Kidney (tissue), 14 donors: ENCODE data around the gene SCGB3A1. TPM values are rescaled to one million over a fixed set of nuclear protein-coding genes. Genes with fewer than 3 reads are reported as not detected.

Source experiments
- DNase-seq, 5 donors: peaks; one replicate each; pipeline ENCODE4 v3.0.0-alpha.2; 2013 to 2020
- FAIRE-seq: peaks from 2 replicates; lab custom pipeline; 2012; peaks lifted over from hg19 to GRCh38; lab: Jason Lieb, UNC
- H3K27ac ChIP-seq, 2 donors: one replicate each; pipeline ENCODE4 v1.7.0; 2013; ENCODE audit warnings: low read depth in 2 of 2, low read length in 2 of 2, inconsistent platforms in 1 of 2
- H3K27me3 ChIP-seq: one replicate; pipeline ENCODE4 v1.7.1; 2013; ENCODE audit warnings: low read length, inconsistent platforms; ENCODE audit not compliant: control insufficient read depth, insufficient read depth
- H3K36me3 ChIP-seq, 3 donors: one replicate each; pipeline versions ENCODE4 v1.7.0 to v1.7.1; 2013; ENCODE audit warnings: low read length in 3 of 3, control low read depth in 1 of 3, inconsistent platforms in 1 of 3; ENCODE audit not compliant: insufficient read depth in 3 of 3, control insufficient read depth in 2 of 3
- H3K4me1 ChIP-seq, 3 donors: one replicate each; pipeline versions ENCODE4 v1.7.0 to v1.7.1; 2013; ENCODE audit warnings: low read length in 3 of 3, inconsistent platforms in 1 of 3, low read depth in 1 of 3; ENCODE audit not compliant: control insufficient read depth in 2 of 3, insufficient read depth in 2 of 3
- H3K4me3 ChIP-seq, 3 donors: one replicate each; pipeline versions ENCODE4 v1.7.0 to v1.8.1; 2013; ENCODE audit warnings: low read length in 3 of 3, control low read depth in 1 of 3, inconsistent platforms in 1 of 3
- H3K9ac ChIP-seq, 3 donors: one replicate each; pipeline versions ENCODE4 v1.7.0 to v1.7.1; 2013; ENCODE audit warnings: low read length in 3 of 3, control low read depth in 1 of 3, inconsistent platforms in 1 of 3
- H3K9me3 ChIP-seq, 3 donors: one replicate each; pipeline versions ENCODE4 v1.7.0 to v1.7.1; 2013; ENCODE audit warnings: low read length in 3 of 3, control low read depth in 1 of 3, inconsistent platforms in 1 of 3; ENCODE audit not compliant: control insufficient read depth in 2 of 3, insufficient read depth in 1 of 3
- intact Hi-C: fragments of 100-400 bp; cut with DNase I; formaldehyde crosslinking; loops from one replicate; pipeline ENCODE4 v1.11.1; 2022
- polyA plus RNA-seq: library from polyadenylated mRNA; stranded (reverse); fragments of 350-450 nt; fragmentation: Illumina TruSeq; extraction: RNeasy Lipid Tissue Mini Kit (QIAGEN cat#74804); gene quantifications from one replicate; pipeline ENCODE4 v1.2.3, GENCODE V29; 2014; ENCODE audit warnings: low read depth, low replicate concordance; ENCODE audit not compliant: insufficient read depth
- total RNA-seq: library from RNA; stranded (reverse); fragmentation: NEBNext Ultra II Directional; extraction: Animal tissue kit (Norgen Biotek cat#: 25700); gene quantifications from one replicate; pipeline ENCODE4 v1.2.1, GENCODE V29; 2021
- TF ChIP-seq, protein P1 (sequence below): IDR thresholded peaks from 3 replicates; pipeline ENCODE4 v1.5.1; 2012; ENCODE audit warnings: mild to moderate bottlenecking, moderate library complexity, borderline replicate concordance; ENCODE audit not compliant: insufficient read depth; ENCODE audit errors: extremely low read depth
- donor health status: control.
- donor health status: control.
- donor health status: control.
- donor health status: control.
- donor health status: control.
- donor health status: DM: yes; HTN: yes; CAD: no.
- donor health status: Normal renal cell carcinoma (clear cell type).

The SCGB3A1 gene
- total and polyA plus RNA-seq, 2 donors from 2014 or later, result 1.1 to 2.3 TPM

DNA sequence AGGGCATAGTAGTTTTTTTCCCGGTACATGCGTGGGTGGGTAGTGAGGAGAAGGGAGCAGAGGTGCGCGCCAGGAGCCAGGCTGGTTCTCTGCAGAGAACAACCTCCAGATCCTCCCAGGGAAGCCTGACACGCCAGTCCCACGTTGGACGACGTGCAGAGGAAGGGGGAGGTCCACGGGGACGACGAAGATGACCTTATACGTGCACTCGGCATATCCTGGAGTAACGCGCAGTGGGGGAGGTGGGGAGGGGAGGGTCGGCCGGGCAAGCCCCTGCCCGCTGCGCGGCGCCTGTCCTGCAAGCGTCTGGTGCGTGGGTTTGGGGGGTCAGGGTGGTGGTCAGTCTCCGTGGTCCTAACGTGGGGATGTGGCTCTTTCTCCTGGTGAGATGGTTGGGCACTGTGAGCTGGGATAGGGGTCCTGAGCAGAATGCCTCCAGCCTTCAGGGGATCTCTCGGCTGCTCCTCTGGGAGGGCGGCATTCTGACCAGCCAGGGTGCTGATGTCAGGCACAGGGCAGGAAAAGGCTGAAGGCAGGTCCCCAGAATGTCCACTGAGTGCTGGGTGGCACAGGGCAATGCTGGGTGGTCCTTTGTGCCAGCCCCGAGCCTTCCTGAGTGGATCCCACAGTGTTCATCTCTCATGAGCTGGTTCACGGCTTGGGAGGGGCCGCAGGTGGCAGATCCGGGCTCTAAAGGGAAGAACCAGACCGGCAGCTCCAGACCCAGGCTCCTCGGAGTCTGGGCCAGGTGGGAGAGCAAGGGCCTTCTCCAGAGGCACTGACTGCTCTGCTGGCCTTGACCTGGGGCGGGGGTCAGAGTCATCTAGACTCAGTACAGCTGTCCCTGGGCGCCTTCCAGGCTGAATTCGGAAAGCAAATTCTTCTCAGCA is 10.5 kb upstream of the SCGB3A1 start:
- FAIRE-seq, result no peak
- H3K27ac ChIP-seq, result no peak overlapping the region
- H3K4me3 ChIP-seq, result no peak overlapping the region
- peak in 2 of 5 donors; percentile 46 to 72 for DNase-seq
- H3K36me3 ChIP-seq, result no peaks in the 10 kb centered on the region
- no peak overlapping the region for H3K9ac ChIP-seq
- no peaks in the 10 kb centered on the region for H3K9me3 ChIP-seq
- TF ChIP-seq, protein P1, sequence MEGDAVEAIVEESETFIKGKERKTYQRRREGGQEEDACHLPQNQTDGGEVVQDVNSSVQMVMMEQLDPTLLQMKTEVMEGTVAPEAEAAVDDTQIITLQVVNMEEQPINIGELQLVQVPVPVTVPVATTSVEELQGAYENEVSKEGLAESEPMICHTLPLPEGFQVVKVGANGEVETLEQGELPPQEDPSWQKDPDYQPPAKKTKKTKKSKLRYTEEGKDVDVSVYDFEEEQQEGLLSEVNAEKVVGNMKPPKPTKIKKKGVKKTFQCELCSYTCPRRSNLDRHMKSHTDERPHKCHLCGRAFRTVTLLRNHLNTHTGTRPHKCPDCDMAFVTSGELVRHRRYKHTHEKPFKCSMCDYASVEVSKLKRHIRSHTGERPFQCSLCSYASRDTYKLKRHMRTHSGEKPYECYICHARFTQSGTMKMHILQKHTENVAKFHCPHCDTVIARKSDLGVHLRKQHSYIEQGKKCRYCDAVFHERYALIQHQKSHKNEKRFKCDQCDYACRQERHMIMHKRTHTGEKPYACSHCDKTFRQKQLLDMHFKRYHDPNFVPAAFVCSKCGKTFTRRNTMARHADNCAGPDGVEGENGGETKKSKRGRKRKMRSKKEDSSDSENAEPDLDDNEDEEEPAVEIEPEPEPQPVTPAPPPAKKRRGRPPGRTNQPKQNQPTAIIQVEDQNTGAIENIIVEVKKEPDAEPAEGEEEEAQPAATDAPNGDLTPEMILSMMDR, result no peak
- no peaks in the 10 kb centered on the region for H3K27me3 ChIP-seq
- H3K4me1 ChIP-seq, result no peaks in the 10 kb centered on the region
- intact Hi-C loops, result no loop called here

DNA sequence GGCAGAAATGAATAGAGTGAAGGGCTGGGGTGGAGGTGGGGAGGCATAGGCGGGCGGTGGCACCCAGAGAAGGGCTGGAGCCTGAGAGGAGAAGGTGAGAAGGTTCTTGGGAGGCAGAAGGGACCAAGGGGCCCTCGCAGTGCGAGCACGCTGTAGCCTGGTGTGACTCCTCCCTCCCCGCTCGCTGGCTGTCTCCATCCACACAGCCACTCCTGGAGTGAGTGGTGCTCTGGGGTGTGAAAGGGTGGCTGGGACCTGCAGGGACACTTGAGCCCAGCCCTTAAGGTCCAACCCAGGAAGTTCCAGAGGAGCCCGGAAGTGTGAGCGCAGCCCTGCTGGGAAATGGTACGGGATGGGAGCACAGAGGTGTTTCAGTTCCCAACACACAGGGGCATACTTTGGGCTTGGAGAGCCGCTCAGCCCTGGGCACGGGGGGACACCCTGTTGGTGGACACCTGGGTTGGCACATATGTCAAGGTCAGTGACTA is 9.3 kb upstream of the SCGB3A1 start:
- Histone ChIP-seq H3K36me3 (no peaks in the 10 kb centered on the region), H3K27ac (no peak overlapping the region), H3K4me1 (no peaks in the 10 kb centered on the region), H3K9ac (no peak overlapping the region), H3K27me3 (no peaks in the 10 kb centered on the region), H3K4me3 (no peak overlapping the region), H3K9me3 (no peaks in the 10 kb centered on the region)
- intact Hi-C loops, result no loop called here
- DNase-seq (peak in 2 of 5 donors; percentile 26 to 57), FAIRE-seq (no peak)
- TF ChIP-seq, protein P1, result no peak

DNA sequence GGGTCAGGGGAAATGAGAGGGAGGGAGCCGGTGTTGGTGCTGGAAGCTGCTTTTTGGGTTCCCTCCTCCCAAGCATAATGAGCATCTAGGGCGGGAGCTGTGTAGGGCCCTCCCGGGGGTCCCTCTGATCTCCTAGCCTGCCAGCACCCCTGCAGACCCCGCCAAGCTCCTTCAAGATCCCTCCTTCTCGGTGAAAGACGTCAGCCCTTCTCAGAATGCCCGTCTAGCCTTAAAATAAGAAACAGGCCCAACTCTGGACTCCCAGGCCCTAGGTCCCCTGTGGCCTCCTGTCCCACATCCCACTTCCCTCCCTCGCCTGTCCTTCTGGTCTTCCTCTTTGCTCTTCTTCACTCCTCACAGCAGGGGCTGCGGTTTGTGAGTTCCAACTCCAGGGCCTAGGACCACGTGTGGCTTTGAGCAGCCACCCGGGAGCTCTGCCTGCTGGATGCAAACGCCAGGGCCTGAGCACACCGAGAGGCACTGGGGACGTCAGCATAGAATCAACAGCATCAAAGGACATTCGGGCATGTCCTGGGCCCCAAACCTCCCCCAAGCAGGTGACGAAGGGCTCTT is 8.8 kb upstream of the SCGB3A1 start:
- DNase-seq, result peak in 2 of 5 donors; percentile 5 to 27
- Histone ChIP-seq H3K4me1 (no peaks in the 10 kb centered on the region), H3K9ac (no peak overlapping the region), H3K9me3 (no peaks in the 10 kb centered on the region), H3K36me3 (no peaks in the 10 kb centered on the region), H3K4me3 (no peak overlapping the region), H3K27ac (no peak overlapping the region), H3K27me3 (no peaks in the 10 kb centered on the region)
- intact Hi-C loops, result no loop called here
- TF ChIP-seq, protein P1, result no peak
- FAIRE-seq, result no peak
